NCI-H2107 treated with DMSO at 0.1 percent for 48 hours (cell line): ENCODE results near the gene FOXA1.

Experiments used
- DNase-seq: peaks from one replicate; lab custom pipeline; 2025; ENCODE audit not compliant: unreplicated experiment; lab: John Stamatoyannopoulos, UW

Gene FOXA1

GRCh38 chr14:37602605-37603453 lies 7.8 kb upstream of the FOXA1 start:
- no peak for DNase-seq

- DNase-seq: no peak
Observed at GRCh38 chr14:37601865-37602264, 6.8 kb upstream of the FOXA1 start.

- no peak for DNase-seq
Observed at GRCh38 chr14:37600880-37601741, 6.1 kb upstream of the FOXA1 start.

- DNase-seq: peak; percentile 50
Observed at GRCh38 chr14:37599507-37600368, 4.7 kb upstream of the FOXA1 start.

- DNase-seq: no peak
Observed at GRCh38 chr14:37598747-37599506, 3.9 kb upstream of the FOXA1 start.

GRCh38 chr14:37597914-37598746 lies 3.1 kb upstream of the FOXA1 start:
- DNase-seq: no peak

- no peak for DNase-seq
Observed at GRCh38 chr14:37597538-37597913, 2.5 kb upstream of the FOXA1 start.

GRCh38 chr14:37596790-37597472 lies 1.9 kb upstream of the FOXA1 start:
- peak; percentile 59 for DNase-seq

- DNase-seq: peak; percentile 97
Observed at GRCh38 chr14:37595809-37596621, 966 bp upstream of the FOXA1 start.

GRCh38 chr14:37594238-37594970 lies 645 bp downstream of the FOXA1 start:
- DNase-seq: peak; percentile 91

- no peak for DNase-seq
Observed at GRCh38 chr14:37593511-37594237, 1.4 kb downstream of the FOXA1 start.

- no peak for DNase-seq
Observed at GRCh38 chr14:37592482-37593408, 2.3 kb downstream of the FOXA1 start.

GRCh38 chr14:37591941-37592481 lies 3.0 kb downstream of the FOXA1 start:
- no peak for DNase-seq

- DNase-seq: no peak
Observed at GRCh38 chr14:37591311-37591940, 3.6 kb downstream of the FOXA1 start.
